Uterus (tissue), 2 donors: ENCODE results near the gene SLC25A17.

ENCODE experiments used
- CTCF ChIP-seq, 4 experiments: fragments of 200-600 bp in 2 of 4; fragments of 450-650 bp in 2 of 4; sonication (generic) in 2 of 4; IDR thresholded peaks; one replicate each; pipeline ENCODE4 v1.5.1; 2016 to 2019; ENCODE audit warnings: antibody characterized with exemption in 4 of 4, mild to moderate bottlenecking in 2 of 4, moderate library complexity in 1 of 4
- POLR2A ChIP-seq, 2 donors: fragments of 450-650 bp; IDR thresholded peaks; one replicate each; pipeline ENCODE4 v1.6.1; 2016; ENCODE audit warnings: antibody characterized with exemption in 2 of 2, mild to moderate bottlenecking in 1 of 2, moderate library complexity in 1 of 2

- TF ChIP-seq CTCF (IDR thresholded peaks at IDR 0.05) (no peak), POLR2A (IDR thresholded peaks at IDR 0.05) (no peak)
Measured at GRCh38 chr22:40844951-40845350, 25.8 kb upstream of the SLC25A17 start.
